Adrenal gland (tissue), 5 donors: ENCODE results near the gene TMEM52.

Experiments used
- CTCF ChIP-seq, 6 experiments: fragments of 450-650 bp in 4 of 6; fragments of 200-600 bp in 2 of 6; sonication (generic) in 1 of 6; IDR thresholded peaks; 1 replicate in 5 of 6; 2 replicates in 1 of 6; pipeline versions ENCODE4 v1.5.1 to v1.8.0; 2016 to 2021; ENCODE audit warnings: antibody characterized with exemption in 6 of 6, mild to moderate bottlenecking in 2 of 6, moderate library complexity in 1 of 6
- POLR2A ChIP-seq, 2 donors: fragments of 450-650 bp; IDR thresholded peaks; one replicate each; pipeline ENCODE4 v1.6.1; 2017; ENCODE audit warnings: antibody characterized with exemption in 2 of 2, mild to moderate bottlenecking in 2 of 2, moderate library complexity in 1 of 2
- donor health status: DM: no; HTN: no; CAD: no.

- TF ChIP-seq CTCF (IDR thresholded peaks at IDR 0.05): no peak
- peak; percentile 83 for TF ChIP-seq POLR2A (IDR thresholded peaks at IDR 0.05)
Observed at GRCh38 chr1:1890506-1891348, 28.4 kb downstream of the TMEM52 start, which contains the start of gene GNB1.
